Osteocyte (in vitro differentiated cells): Measurements from ENCODE around the gene CAB39. TPM values are rescaled to one million over a fixed set of nuclear protein-coding genes. Genes with fewer than 3 reads are reported as not detected.
A peak's percentile ranks its signal among the peaks of the same experiment; 100 is the strongest.

Source experiments
- DNase-seq: peaks from one replicate; pipeline ENCODE4 v3.0.0; 2021; ENCODE audit warnings: mixed read lengths; ENCODE audit not compliant: unreplicated experiment; ENCODE audit errors: extremely low spot score
- H3K27ac Mint-ChIP-seq: one replicate; pipeline ENCODE4 v1.8.0; 2021; ENCODE audit warnings: mild to moderate bottlenecking, mixed read lengths; ENCODE audit not compliant: unreplicated experiment
- H3K27me3 Mint-ChIP-seq: one replicate; pipeline ENCODE4 v1.8.0; 2021; ENCODE audit warnings: mixed read lengths; ENCODE audit not compliant: unreplicated experiment
- H3K36me3 Mint-ChIP-seq: one replicate; pipeline ENCODE4 v1.8.0; 2021; ENCODE audit warnings: mixed read lengths; ENCODE audit not compliant: unreplicated experiment
- H3K4me1 Mint-ChIP-seq: one replicate; pipeline ENCODE4 v1.8.0; 2021; ENCODE audit warnings: mixed read lengths; ENCODE audit not compliant: unreplicated experiment
- H3K4me3 Mint-ChIP-seq: one replicate; pipeline ENCODE4 v1.8.0; 2021; ENCODE audit warnings: mild to moderate bottlenecking, moderate library complexity, mixed read lengths; ENCODE audit not compliant: unreplicated experiment
- H3K9me3 Mint-ChIP-seq: one replicate; pipeline ENCODE4 v1.8.0; 2021; ENCODE audit warnings: mixed read lengths; ENCODE audit not compliant: unreplicated experiment
- total RNA-seq: library from RNA; stranded (reverse); gene quantifications from 2 replicates; pipeline ENCODE4 v1.2.1, GENCODE V29; 2021
- TF ChIP-seq, protein P1 (sequence below): fragments of 200-600 bp; sonication (generic); IDR thresholded peaks from 2 replicates; pipeline ENCODE4 v1.5.0; 2021; ENCODE audit warnings: antibody characterized with exemption, mild to moderate bottlenecking, moderate library complexity

CAB39 gene
- total RNA-seq, 1 donor from 2014 or later: 40.8 TPM

DNA sequence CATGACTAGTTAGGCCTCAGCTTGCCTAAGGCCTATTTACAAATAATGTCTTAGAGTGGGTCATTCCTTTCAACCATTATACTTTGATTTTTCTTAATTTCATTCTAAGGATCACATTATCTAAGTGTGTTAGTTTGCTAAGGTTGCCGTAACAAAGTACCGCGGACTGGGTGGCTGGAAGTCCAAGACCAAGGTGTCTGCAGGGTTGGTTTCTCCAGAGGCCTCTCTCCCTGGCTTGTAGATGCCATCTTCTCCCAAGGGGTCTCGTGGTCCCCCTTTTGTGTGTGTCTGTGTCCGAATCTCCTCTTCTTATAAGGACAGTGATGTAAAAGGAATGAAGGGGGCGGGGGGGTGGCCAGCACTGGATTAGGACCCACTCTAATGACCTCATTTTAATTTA is 133.7 kb downstream of the CAB39 start:
- H3K27ac Mint-ChIP-seq: no peak overlapping the region
- DNase-seq: no peak
- TF ChIP-seq, protein P1, sequence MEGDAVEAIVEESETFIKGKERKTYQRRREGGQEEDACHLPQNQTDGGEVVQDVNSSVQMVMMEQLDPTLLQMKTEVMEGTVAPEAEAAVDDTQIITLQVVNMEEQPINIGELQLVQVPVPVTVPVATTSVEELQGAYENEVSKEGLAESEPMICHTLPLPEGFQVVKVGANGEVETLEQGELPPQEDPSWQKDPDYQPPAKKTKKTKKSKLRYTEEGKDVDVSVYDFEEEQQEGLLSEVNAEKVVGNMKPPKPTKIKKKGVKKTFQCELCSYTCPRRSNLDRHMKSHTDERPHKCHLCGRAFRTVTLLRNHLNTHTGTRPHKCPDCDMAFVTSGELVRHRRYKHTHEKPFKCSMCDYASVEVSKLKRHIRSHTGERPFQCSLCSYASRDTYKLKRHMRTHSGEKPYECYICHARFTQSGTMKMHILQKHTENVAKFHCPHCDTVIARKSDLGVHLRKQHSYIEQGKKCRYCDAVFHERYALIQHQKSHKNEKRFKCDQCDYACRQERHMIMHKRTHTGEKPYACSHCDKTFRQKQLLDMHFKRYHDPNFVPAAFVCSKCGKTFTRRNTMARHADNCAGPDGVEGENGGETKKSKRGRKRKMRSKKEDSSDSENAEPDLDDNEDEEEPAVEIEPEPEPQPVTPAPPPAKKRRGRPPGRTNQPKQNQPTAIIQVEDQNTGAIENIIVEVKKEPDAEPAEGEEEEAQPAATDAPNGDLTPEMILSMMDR: no peak
- H3K4me3 Mint-ChIP-seq: no peak overlapping the region
- H3K36me3 Mint-ChIP-seq: peaks cover 2% of the 10 kb centered on the region
- H3K27me3 Mint-ChIP-seq: peaks cover 40% of the 10 kb centered on the region
- peaks cover 6% of the 10 kb centered on the region for H3K4me1 Mint-ChIP-seq
- H3K9me3 Mint-ChIP-seq: no peaks in the 10 kb centered on the region

DNA sequence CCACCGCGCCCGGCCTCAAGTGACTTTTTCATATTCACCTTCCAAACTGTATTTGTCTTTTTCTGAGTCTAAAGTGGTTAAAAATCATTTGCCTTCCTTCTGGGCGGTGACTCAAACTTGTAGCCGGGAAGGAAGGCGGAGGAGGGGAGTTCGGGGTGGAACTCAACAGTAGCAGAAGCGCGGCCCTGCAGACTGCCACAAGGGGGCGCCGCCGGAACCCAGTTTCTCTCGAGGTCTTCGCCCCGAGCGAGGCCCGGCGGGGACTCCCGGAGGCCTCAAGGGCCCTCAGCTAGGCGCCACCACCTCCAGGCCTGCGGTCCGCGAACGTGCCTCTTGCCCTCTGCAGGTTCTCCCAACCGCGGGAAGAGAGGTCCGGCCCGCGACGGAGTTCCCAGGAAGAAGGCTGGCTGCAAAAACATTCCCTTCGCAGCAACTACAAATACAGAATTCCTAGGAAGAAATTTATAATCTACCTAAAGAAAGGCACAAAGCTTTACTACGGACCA is 135.3 kb downstream of the CAB39 start:
- peaks cover 6% of the 10 kb centered on the region for H3K4me1 Mint-ChIP-seq
- DNase-seq: peak; percentile 95
- H3K9me3 Mint-ChIP-seq: no peaks in the 10 kb centered on the region
- H3K36me3 Mint-ChIP-seq: peaks cover 2% of the 10 kb centered on the region
- no peak overlapping the region for H3K27ac Mint-ChIP-seq
- TF ChIP-seq, protein P1: peak; percentile 99
- H3K4me3 Mint-ChIP-seq: peak overlapping the region; percentile 30
- peaks cover 45% of the 10 kb centered on the region for H3K27me3 Mint-ChIP-seq

DNA sequence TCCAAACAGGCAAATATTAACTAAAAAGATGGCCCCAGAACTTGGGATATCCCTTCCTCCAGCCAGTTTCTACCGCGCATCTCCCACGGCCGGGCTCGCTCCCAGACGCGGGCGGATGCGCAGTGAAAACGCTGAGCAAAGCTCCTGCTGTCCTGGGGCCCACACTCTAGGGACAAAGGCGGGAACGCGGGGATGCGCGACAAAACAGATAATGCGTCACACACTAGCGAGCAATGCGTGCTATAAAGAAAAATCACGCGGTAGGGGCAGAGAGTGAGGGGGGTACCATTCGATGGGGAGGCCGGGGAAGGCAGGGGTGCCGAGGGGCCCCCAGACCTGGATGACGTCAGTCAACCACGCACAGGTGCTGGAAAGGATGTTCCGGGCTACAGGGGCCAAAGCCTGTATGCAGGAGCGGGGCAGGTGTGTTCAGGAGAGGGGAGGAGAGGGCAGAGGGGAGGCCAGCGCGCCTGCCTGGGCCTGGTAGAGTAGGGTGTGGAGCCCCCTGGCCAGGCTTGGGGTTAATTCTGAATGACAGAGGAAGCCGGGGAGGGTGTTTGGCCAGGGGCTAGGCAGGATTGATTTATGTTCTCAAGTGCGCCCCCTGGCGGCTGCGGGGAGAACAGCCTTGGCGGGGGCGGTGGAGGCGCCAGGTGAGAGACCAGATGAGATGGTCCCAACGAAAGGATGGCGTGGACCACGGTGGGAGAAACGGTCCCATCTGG is 137.2 kb downstream of the CAB39 start:
- H3K4me3 Mint-ChIP-seq: no peak overlapping the region
- H3K36me3 Mint-ChIP-seq: peaks cover 2% of the 10 kb centered on the region
- peaks cover 51% of the 10 kb centered on the region for H3K27me3 Mint-ChIP-seq
- H3K9me3 Mint-ChIP-seq: no peaks in the 10 kb centered on the region
- no peak for DNase-seq
- TF ChIP-seq, protein P1: peak; percentile 79
- peaks cover 6% of the 10 kb centered on the region for H3K4me1 Mint-ChIP-seq
- no peak overlapping the region for H3K27ac Mint-ChIP-seq

DNA sequence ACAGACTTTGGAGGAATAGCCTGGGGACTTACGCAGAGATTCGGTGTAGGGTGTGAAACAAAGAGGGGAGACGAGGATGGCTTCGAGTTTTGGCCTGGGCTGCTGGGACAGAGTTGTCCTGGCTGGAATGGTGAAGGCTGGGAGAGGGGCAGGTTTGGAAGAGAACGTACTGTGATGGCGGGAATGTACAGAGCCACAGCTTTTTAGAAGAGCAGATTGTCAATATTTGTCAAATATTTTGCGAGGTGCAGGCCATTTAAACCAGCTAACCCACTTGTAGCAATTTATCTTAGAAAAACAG is 137.7 kb downstream of the CAB39 start:
- peaks cover 6% of the 10 kb centered on the region for H3K4me1 Mint-ChIP-seq
- peaks cover 2% of the 10 kb centered on the region for H3K36me3 Mint-ChIP-seq
- H3K27ac Mint-ChIP-seq: no peak overlapping the region
- no peaks in the 10 kb centered on the region for H3K9me3 Mint-ChIP-seq
- H3K4me3 Mint-ChIP-seq: no peak overlapping the region
- TF ChIP-seq, protein P1: peak; percentile 10
- DNase-seq: no peak
- peaks cover 48% of the 10 kb centered on the region for H3K27me3 Mint-ChIP-seq

DNA sequence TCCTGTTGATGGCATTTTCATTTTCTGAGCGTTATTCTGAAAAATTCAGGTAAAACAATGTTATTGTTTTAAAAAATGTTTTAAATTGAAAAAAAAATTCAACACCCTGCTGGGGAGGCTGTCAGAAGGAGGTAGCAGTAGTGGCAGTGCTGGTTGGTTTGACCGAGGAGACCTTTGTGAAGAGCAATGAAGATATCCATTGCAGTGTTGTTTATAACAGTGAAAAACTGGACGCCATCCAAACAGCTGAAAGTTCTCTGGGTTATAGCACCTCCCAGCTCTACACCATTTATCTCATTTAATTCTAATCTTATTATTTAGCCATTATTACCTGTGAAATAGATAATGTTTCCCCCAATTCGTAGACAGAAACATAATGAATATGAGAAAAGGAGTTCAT is 139.5 kb downstream of the CAB39 start:
- peaks cover 2% of the 10 kb centered on the region for H3K36me3 Mint-ChIP-seq
- TF ChIP-seq, protein P1: no peak
- H3K4me1 Mint-ChIP-seq: peaks cover 6% of the 10 kb centered on the region
- peaks cover 60% of the 10 kb centered on the region for H3K27me3 Mint-ChIP-seq
- no peak overlapping the region for H3K27ac Mint-ChIP-seq
- no peak for DNase-seq
- H3K4me3 Mint-ChIP-seq: no peak overlapping the region
- H3K9me3 Mint-ChIP-seq: no peaks in the 10 kb centered on the region
